HEK293 (cell line): ENCODE data around the gene SAG.
"Not testable (repeated sequence)": the region's sequence is repeated elsewhere in the genome, so short reads cannot be mapped to it uniquely, and the experiment has no call there.

Experiments
- CTCF ChIA-PET: fragments of 350-600 bp; formaldehyde crosslinking; extraction: SDS; loops from one replicate; lab custom pipeline; 2021; ENCODE audit warnings: antibody characterized with exemption; lab: Yijun Ruan, JAX
- POLR2A ChIA-PET: fragments of 300-600 bp; formaldehyde crosslinking; extraction: SDS; loops from one replicate; lab custom pipeline; 2020; ENCODE audit warnings: antibody characterized with exemption, inconsistent platforms; lab: Yijun Ruan, JAX
- H3K27ac ChIP-seq: fragments of 200-500 bp; sonication (Bioruptor generic); 2 replicates; pipeline ENCODE4 v1.5.1; 2014; ENCODE audit warnings: low read depth, low read length, control low read depth, inconsistent platforms; ENCODE audit errors: extremely low read depth
- H3K36me3 ChIP-seq, 2 experiments: fragments of 200-500 bp in 1 of 2; sonication (Bioruptor generic) in 1 of 2; 1 replicate in 1 of 2; 2 replicates in 1 of 2; pipeline ENCODE4 v1.5.1; 2014 to 2017; ENCODE audit warnings: inconsistent platforms in 2 of 2, low read length in 2 of 2; ENCODE audit not compliant: control insufficient read depth in 2 of 2, insufficient read depth in 1 of 2
- H3K4me1 ChIP-seq: fragments of 200-500 bp; sonication (Bioruptor generic); 2 replicates; pipeline ENCODE4 v1.5.1; 2014; ENCODE audit warnings: mild to moderate bottlenecking, low read length, inconsistent platforms; ENCODE audit not compliant: control insufficient read depth, insufficient read depth
- H3K4me3 ChIP-seq: 2 replicates; pipeline ENCODE4 v1.5.1; 2011; ENCODE audit warnings: low read depth, mild to moderate bottlenecking, control low read depth, low read length, moderate library complexity
- H3K9me3 ChIP-seq: fragments of 200-500 bp; sonication (Bioruptor generic); 2 replicates; pipeline ENCODE4 v1.5.1; 2014; ENCODE audit warnings: low read depth, low read length, inconsistent platforms; ENCODE audit not compliant: control insufficient read depth, insufficient read depth
- KLF1 ChIP-seq: fragments of 450-650 bp; formaldehyde crosslinking; IDR thresholded peaks from 2 replicates; pipeline ENCODE4 v1.5.1; 2016; ENCODE audit warnings: missing biosample characterization, missing genetic modification characterization
- MZF1 ChIP-seq: fragments of 450-650 bp; formaldehyde crosslinking; IDR thresholded peaks from 2 replicates; pipeline ENCODE4 v1.5.1; 2017; ENCODE audit warnings: missing biosample characterization, missing genetic modification characterization, borderline replicate concordance
- ZNF155 ChIP-seq: fragments of 450-650 bp; formaldehyde crosslinking; IDR thresholded peaks from 2 replicates; pipeline ENCODE4 v1.5.1; 2016; ENCODE audit warnings: missing biosample characterization, missing genetic modification characterization
- ZNF202 ChIP-seq: fragments of 450-650 bp; formaldehyde crosslinking; IDR thresholded peaks from 2 replicates; pipeline ENCODE4 v1.5.1; 2016; ENCODE audit warnings: missing biosample characterization, missing genetic modification characterization, borderline replicate concordance
- ZNF391 ChIP-seq: fragments of 450-650 bp; formaldehyde crosslinking; IDR thresholded peaks from 2 replicates; pipeline ENCODE4 v1.5.1; 2016; ENCODE audit warnings: low read depth, missing biosample characterization, missing genetic modification characterization, borderline replicate concordance
- ZNF433 ChIP-seq: fragments of 450-650 bp; formaldehyde crosslinking; IDR thresholded peaks from 2 replicates; pipeline ENCODE4 v1.5.1; 2016; ENCODE audit warnings: missing biosample characterization, missing genetic modification characterization, low read depth
- ZNF48 ChIP-seq: fragments of 450-650 bp; formaldehyde crosslinking; IDR thresholded peaks from 2 replicates; pipeline ENCODE4 v1.5.1; 2016; ENCODE audit warnings: missing biosample characterization, missing genetic modification characterization
- ZNF549 ChIP-seq: fragments of 450-650 bp; IDR thresholded peaks from 2 replicates; pipeline ENCODE4 v1.5.1; 2018; ENCODE audit warnings: missing biosample characterization, missing genetic modification characterization, mild to moderate bottlenecking, inconsistent platforms, moderate library complexity
- ZNF585B ChIP-seq: fragments of 450-650 bp; formaldehyde crosslinking; IDR thresholded peaks from 2 replicates; pipeline ENCODE4 v1.5.1; 2016; ENCODE audit warnings: missing biosample characterization, missing genetic modification characterization
- ZNF624 ChIP-seq: fragments of 450-650 bp; formaldehyde crosslinking; IDR thresholded peaks from 2 replicates; pipeline ENCODE4 v1.5.1; 2017; ENCODE audit warnings: missing biosample characterization, missing genetic modification characterization
- ZNF654 ChIP-seq: fragments of 450-650 bp; formaldehyde crosslinking; IDR thresholded peaks from 2 replicates; pipeline ENCODE4 v1.5.1; 2016; ENCODE audit warnings: low read depth, missing biosample characterization, missing genetic modification characterization
- TF ChIP-seq, protein P1 (sequence below): fragments of 450-650 bp; formaldehyde crosslinking; IDR thresholded peaks from 2 replicates; pipeline ENCODE4 v1.5.1; 2017; ENCODE audit warnings: missing biosample characterization, mild to moderate bottlenecking, missing genetic modification characterization, moderate library complexity
- TF ChIP-seq, protein P2 (sequence below): fragments of 450-650 bp; formaldehyde crosslinking; IDR thresholded peaks from 2 replicates; pipeline ENCODE4 v1.5.1; 2016; ENCODE audit warnings: missing biosample characterization, missing genetic modification characterization
- TF ChIP-seq, protein P3 (sequence below): fragments of 450-650 bp; formaldehyde crosslinking; IDR thresholded peaks from 2 replicates; pipeline ENCODE4 v1.5.1; 2016; ENCODE audit warnings: missing biosample characterization, missing genetic modification characterization, borderline replicate concordance
- TF ChIP-seq, protein P4 (sequence below): fragments of 450-650 bp; formaldehyde crosslinking; IDR thresholded peaks from 2 replicates; pipeline ENCODE4 v1.5.1; 2017; ENCODE audit warnings: missing biosample characterization, missing genetic modification characterization
- TF ChIP-seq, protein P5 (sequence below): fragments of 450-650 bp; formaldehyde crosslinking; IDR thresholded peaks from 2 replicates; pipeline ENCODE4 v1.5.1; 2016; ENCODE audit warnings: missing biosample characterization, missing genetic modification characterization
- TF ChIP-seq, protein P6 (sequence below): fragments of 450-650 bp; formaldehyde crosslinking; IDR thresholded peaks from 2 replicates; pipeline ENCODE4 v1.5.1; 2016; ENCODE audit warnings: missing biosample characterization, missing genetic modification characterization

The SAG gene

DNA sequence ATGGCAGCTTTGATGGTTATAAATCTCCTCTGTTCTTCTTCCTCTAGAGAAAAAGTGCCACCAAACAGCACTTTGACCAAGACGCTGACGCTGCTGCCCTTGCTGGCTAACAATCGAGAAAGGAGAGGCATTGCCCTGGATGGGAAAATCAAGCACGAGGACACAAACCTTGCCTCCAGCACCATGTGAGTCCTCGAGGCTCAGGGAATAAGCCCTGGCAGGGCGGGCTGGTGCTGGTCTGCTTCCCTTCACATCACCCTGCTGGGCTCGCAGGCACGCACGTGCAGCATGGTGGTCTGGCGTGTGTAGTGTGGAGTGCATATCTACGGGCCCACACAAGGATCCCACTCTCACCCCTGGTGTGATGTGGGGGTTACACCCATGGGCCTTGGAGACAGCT is 27.3 kb downstream of the SAG start:
- POLR2A ChIA-PET: interaction anchor here (0.6 kb wide), 1 partner anchor 12 kb away, joined by 3 read pairs; no protein-coding TSS in a partner anchor
- Histone ChIP-seq H3K36me3 (no peaks in the 10 kb centered on the region), H3K9me3 (no peaks in the 10 kb centered on the region), H3K4me1 (no peaks in the 10 kb centered on the region), H3K4me3 (no peak overlapping the region)
- TF ChIP-seq ZNF48 (no peak), ZNF433 (tag by site-specific recombination) (no peak), MZF1 (no peak), ZNF585B (tag by site-specific recombination) (no peak), ZNF654 (tag by site-specific recombination) (no peak), ZNF549 (tag by site-specific recombination) (no peak), ZNF155 (tag by site-specific recombination) (no peak), ZNF202 (tag by site-specific recombination) (no peak), ZNF391 (no peak)
- TF ChIP-seq, protein P1, sequence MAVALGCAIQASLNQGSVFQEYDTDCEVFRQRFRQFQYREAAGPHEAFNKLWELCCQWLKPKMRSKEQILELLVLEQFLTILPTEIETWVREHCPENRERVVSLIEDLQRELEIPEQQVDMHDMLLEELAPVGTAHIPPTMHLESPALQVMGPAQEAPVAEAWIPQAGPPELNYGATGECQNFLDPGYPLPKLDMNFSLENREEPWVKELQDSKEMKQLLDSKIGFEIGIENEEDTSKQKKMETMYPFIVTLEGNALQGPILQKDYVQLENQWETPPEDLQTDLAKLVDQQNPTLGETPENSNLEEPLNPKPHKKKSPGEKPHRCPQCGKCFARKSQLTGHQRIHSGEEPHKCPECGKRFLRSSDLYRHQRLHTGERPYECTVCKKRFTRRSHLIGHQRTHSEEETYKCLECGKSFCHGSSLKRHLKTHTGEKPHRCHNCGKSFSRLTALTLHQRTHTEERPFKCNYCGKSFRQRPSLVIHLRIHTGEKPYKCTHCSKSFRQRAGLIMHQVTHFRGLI (tag by site-specific recombination): no peak
- TF ChIP-seq, protein P2, sequence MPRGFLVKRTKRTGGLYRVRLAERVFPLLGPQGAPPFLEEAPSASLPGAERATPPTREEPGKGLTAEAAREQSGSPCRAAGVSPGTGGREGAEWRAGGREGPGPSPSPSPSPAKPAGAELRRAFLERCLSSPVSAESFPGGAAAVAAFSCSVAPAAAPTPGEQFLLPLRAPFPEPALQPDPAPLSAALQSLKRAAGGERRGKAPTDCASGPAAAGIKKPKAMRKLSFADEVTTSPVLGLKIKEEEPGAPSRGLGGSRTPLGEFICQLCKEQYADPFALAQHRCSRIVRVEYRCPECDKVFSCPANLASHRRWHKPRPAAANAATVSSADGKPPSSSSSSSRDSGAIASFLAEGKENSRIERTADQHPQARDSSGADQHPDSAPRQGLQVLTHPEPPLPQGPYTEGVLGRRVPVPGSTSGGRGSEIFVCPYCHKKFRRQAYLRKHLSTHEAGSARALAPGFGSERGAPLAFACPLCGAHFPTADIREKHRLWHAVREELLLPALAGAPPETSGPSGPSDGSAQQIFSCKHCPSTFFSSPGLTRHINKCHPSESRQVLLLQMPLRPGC (tag by site-specific recombination): no peak
- TF ChIP-seq, protein P3, sequence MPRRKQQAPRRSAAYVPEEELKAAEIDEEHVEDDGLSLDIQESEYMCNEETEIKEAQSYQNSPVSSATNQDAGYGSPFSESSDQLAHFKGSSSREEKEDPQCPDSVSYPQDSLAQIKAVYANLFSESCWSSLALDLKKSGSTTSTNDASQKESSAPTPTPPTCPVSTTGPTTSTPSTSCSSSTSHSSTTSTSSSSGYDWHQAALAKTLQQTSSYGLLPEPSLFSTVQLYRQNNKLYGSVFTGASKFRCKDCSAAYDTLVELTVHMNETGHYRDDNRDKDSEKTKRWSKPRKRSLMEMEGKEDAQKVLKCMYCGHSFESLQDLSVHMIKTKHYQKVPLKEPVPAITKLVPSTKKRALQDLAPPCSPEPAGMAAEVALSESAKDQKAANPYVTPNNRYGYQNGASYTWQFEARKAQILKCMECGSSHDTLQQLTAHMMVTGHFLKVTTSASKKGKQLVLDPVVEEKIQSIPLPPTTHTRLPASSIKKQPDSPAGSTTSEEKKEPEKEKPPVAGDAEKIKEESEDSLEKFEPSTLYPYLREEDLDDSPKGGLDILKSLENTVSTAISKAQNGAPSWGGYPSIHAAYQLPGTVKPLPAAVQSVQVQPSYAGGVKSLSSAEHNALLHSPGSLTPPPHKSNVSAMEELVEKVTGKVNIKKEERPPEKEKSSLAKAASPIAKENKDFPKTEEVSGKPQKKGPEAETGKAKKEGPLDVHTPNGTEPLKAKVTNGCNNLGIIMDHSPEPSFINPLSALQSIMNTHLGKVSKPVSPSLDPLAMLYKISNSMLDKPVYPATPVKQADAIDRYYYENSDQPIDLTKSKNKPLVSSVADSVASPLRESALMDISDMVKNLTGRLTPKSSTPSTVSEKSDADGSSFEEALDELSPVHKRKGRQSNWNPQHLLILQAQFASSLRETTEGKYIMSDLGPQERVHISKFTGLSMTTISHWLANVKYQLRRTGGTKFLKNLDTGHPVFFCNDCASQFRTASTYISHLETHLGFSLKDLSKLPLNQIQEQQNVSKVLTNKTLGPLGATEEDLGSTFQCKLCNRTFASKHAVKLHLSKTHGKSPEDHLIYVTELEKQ: no peak
- TF ChIP-seq, all 188 proteins: peak for 0
- CTCF ChIA-PET: no interaction called here
- no peak overlapping the region for H3K27ac ChIP-seq

DNA sequence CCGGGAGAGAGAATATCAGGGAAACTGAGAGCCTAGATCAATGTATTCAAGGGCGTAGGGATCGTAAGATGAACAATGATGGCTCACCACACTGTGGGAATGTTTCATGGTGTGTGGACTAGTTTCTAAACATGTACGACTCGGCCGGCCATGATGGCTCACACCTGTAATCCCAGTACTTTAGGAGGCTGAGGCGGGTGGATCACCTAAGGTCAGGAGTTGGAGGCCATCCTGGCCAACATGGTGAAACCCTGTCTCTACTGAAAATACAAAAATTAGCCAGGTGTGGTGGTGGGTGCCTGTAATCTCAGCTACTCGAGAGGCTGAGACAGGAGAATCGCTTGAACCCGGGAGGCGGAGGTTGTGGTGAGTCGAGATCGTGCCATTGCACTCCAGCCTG is 28.5 kb downstream of the SAG start:
- POLR2A ChIA-PET, H3K27ac ChIP-seq, H3K4me3 ChIP-seq, H3K4me1 ChIP-seq, H3K9me3 ChIP-seq, H3K36me3 ChIP-seq, CTCF ChIA-PET: not testable (repeated sequence)

DNA sequence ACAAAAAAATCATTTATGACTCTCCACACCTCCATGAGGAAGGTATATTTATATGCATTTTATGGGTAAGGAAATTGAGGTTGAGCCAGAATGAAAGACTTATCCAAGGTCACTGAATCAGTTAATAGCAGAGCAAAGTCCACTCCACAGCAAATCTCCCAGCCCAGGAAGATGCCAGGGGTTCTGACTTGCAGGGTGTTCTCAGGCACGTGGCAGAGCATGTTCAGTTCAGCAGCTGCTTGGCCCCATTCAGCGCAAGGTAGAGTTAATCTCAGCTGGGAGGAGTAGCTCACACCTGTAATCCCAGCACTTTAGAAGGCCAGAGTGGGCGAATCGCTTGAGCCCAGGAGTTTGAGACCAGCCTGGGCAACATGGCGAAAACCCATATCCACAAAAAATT is 28.9 kb downstream of the SAG start:
- Histone ChIP-seq H3K4me3 (no peak overlapping the region), H3K36me3 (no peaks in the 10 kb centered on the region), H3K27ac (no peak overlapping the region), H3K4me1 (no peaks in the 10 kb centered on the region), H3K9me3 (no peaks in the 10 kb centered on the region)
- ChIA-PET POLR2A (no interaction called here), CTCF (no interaction called here)
- TF ChIP-seq, protein P4, sequence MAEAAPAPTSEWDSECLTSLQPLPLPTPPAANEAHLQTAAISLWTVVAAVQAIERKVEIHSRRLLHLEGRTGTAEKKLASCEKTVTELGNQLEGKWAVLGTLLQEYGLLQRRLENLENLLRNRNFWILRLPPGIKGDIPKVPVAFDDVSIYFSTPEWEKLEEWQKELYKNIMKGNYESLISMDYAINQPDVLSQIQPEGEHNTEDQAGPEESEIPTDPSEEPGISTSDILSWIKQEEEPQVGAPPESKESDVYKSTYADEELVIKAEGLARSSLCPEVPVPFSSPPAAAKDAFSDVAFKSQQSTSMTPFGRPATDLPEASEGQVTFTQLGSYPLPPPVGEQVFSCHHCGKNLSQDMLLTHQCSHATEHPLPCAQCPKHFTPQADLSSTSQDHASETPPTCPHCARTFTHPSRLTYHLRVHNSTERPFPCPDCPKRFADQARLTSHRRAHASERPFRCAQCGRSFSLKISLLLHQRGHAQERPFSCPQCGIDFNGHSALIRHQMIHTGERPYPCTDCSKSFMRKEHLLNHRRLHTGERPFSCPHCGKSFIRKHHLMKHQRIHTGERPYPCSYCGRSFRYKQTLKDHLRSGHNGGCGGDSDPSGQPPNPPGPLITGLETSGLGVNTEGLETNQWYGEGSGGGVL (tag by site-specific recombination): no peak
- TF ChIP-seq, protein P5, sequence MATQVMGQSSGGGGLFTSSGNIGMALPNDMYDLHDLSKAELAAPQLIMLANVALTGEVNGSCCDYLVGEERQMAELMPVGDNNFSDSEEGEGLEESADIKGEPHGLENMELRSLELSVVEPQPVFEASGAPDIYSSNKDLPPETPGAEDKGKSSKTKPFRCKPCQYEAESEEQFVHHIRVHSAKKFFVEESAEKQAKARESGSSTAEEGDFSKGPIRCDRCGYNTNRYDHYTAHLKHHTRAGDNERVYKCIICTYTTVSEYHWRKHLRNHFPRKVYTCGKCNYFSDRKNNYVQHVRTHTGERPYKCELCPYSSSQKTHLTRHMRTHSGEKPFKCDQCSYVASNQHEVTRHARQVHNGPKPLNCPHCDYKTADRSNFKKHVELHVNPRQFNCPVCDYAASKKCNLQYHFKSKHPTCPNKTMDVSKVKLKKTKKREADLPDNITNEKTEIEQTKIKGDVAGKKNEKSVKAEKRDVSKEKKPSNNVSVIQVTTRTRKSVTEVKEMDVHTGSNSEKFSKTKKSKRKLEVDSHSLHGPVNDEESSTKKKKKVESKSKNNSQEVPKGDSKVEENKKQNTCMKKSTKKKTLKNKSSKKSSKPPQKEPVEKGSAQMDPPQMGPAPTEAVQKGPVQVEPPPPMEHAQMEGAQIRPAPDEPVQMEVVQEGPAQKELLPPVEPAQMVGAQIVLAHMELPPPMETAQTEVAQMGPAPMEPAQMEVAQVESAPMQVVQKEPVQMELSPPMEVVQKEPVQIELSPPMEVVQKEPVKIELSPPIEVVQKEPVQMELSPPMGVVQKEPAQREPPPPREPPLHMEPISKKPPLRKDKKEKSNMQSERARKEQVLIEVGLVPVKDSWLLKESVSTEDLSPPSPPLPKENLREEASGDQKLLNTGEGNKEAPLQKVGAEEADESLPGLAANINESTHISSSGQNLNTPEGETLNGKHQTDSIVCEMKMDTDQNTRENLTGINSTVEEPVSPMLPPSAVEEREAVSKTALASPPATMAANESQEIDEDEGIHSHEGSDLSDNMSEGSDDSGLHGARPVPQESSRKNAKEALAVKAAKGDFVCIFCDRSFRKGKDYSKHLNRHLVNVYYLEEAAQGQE (tag by site-specific recombination): no peak
- TF ChIP-seq KLF1 (tag by site-specific recombination) (no peak), ZNF624 (tag by site-specific recombination) (no peak)
- TF ChIP-seq, protein P6, sequence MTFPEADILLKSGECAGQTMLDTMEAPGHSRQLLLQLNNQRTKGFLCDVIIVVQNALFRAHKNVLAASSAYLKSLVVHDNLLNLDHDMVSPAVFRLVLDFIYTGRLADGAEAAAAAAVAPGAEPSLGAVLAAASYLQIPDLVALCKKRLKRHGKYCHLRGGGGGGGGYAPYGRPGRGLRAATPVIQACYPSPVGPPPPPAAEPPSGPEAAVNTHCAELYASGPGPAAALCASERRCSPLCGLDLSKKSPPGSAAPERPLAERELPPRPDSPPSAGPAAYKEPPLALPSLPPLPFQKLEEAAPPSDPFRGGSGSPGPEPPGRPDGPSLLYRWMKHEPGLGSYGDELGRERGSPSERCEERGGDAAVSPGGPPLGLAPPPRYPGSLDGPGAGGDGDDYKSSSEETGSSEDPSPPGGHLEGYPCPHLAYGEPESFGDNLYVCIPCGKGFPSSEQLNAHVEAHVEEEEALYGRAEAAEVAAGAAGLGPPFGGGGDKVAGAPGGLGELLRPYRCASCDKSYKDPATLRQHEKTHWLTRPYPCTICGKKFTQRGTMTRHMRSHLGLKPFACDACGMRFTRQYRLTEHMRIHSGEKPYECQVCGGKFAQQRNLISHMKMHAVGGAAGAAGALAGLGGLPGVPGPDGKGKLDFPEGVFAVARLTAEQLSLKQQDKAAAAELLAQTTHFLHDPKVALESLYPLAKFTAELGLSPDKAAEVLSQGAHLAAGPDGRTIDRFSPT: no peak
